Measurements from ENCODE around the gene TRPV2. TPM values are rescaled to one million over a fixed set of nuclear protein-coding genes. Genes with fewer than 3 reads are reported as not detected.

Gene TRPV2
- total RNA-seq, 1 experiment from 2014 or later: 34.9 TPM

- peak overlapping the region; percentile 70; the same call in 1 of the 2 replicates for H3K27ac ChIP-seq (ENCODE audit: low read length)
Measured at GRCh38 chr17:16443511-16444257, 28.3 kb downstream of the TRPV2 start.

GRCh38 chr17:16444258-16444886 is 29.0 kb downstream of the TRPV2 start:
- DNase-seq (ENCODE audit: low read depth, low spot score) (no peak), ATAC-seq (peak; percentile 27)
- no peaks in the 10 kb centered on the region for H3K9me3 ChIP-seq (ENCODE audit: control insufficient read depth, insufficient read depth, low read depth, low read length)
- POLR2A ChIA-PET: no interaction called here
- no peak for TF ChIP-seq REST (IDR thresholded peaks at IDR 0.05; ENCODE audit: insufficient read depth in 1 of 2, low read depth in 2 of 2, low read length in 1 of 2)
- no peak for TF ChIP-seq CTCF (IDR thresholded peaks at IDR 0.05)
- no peak for TF ChIP-seq TCF7L2 (IDR thresholded peaks at IDR 0.05; ENCODE audit: low read depth, low read length)
- no peak; the same call in 1 of the 2 replicates for TF ChIP-seq POLR2AphosphoS5 (IDR thresholded peaks at IDR 0.05; ENCODE audit: low read depth, low read length)
- no peak for TF ChIP-seq SIN3A (IDR thresholded peaks at IDR 0.05; ENCODE audit: borderline replicate concordance, insufficient read depth, low read depth, low read length)
- H3K27ac ChIP-seq (ENCODE audit: low read length): no peak overlapping the region
- no peak overlapping the region for H3K4me3 ChIP-seq (ENCODE audit: low read depth in 2 of 2, low read length in 2 of 2)
- BruUV-seq (replicated peaks): no TSS peak
- peaks cover 28% of the 10 kb centered on the region for H3K4me1 ChIP-seq (ENCODE audit: control insufficient read depth, insufficient read depth, low read length)
- in situ Hi-C loops (cut with HindIII; ENCODE audit: low pct_unique_long_range_greater_than_20kb, low sequenced_read_pairs) (no loop called here), intact Hi-C loops (cut with micrococcal nuclease; ENCODE audit: unreplicated experiment) (no loop called here)
- H3K36me3 ChIP-seq (ENCODE audit: control insufficient read depth, insufficient read depth, low read length): peaks cover 25% of the 10 kb centered on the region
- CTCF ChIA-PET: no interaction called here
- no peaks in the 10 kb centered on the region for H3K27me3 ChIP-seq (ENCODE audit: control insufficient read depth, insufficient read depth, low read length)

More at GRCh38 chr17:16443511-16444257, 28.3 kb downstream of the TRPV2 start:
- in situ Hi-C loops (cut with HindIII; ENCODE audit: low pct_unique_long_range_greater_than_20kb, low sequenced_read_pairs) (no loop called here), intact Hi-C loops (cut with micrococcal nuclease; ENCODE audit: unreplicated experiment) (no loop called here)
- no peaks in the 10 kb centered on the region for H3K27me3 ChIP-seq (ENCODE audit: control insufficient read depth, insufficient read depth, low read length)
- peaks cover 28% of the 10 kb centered on the region for H3K4me1 ChIP-seq (ENCODE audit: control insufficient read depth, insufficient read depth, low read length)
- DNase-seq (ENCODE audit: low read depth, low spot score): no peak
- POLR2A ChIA-PET: no interaction called here
- TF ChIP-seq POLR2AphosphoS5 (IDR thresholded peaks at IDR 0.05; ENCODE audit: low read depth, low read length) (peak; percentile 27), REST (IDR thresholded peaks at IDR 0.05; ENCODE audit: insufficient read depth in 1 of 2, low read depth in 2 of 2, low read length in 1 of 2) (no peak), TCF7L2 (IDR thresholded peaks at IDR 0.05; ENCODE audit: low read depth, low read length) (no peak)
- ATAC-seq: peak; percentile 34
- peaks cover 27% of the 10 kb centered on the region for H3K36me3 ChIP-seq (ENCODE audit: control insufficient read depth, insufficient read depth, low read length)
- CTCF ChIA-PET: no interaction called here
- BruUV-seq (replicated peaks): no TSS peak
- no peaks in the 10 kb centered on the region for H3K9me3 ChIP-seq (ENCODE audit: control insufficient read depth, insufficient read depth, low read depth, low read length)
- H3K4me3 ChIP-seq (ENCODE audit: low read depth in 2 of 2, low read length in 2 of 2): no peak overlapping the region
